Mesodermal cell (in vitro differentiated cells): ENCODE measurements around the gene SMARCAL1.
A peak's percentile ranks its signal among the peaks of the same experiment; 100 is the strongest.
"Not testable (repeated sequence)": the region's sequence is repeated elsewhere in the genome, so short reads cannot be mapped to it uniquely, and the experiment has no call there.

Experiments
- H3K27ac ChIP-seq: 2 replicates; pipeline ENCODE4 v1.7.0; 2013; ENCODE audit warnings: mild to moderate bottlenecking, low read depth, low read length, moderate library complexity; ENCODE audit not compliant: severe bottlenecking
- H3K36me3 ChIP-seq: 2 replicates; pipeline ENCODE4 v1.7.1; 2013; ENCODE audit warnings: mild to moderate bottlenecking, low read length, moderate library complexity; ENCODE audit not compliant: control insufficient read depth, insufficient read depth
- H3K4me1 ChIP-seq: one replicate; pipeline ENCODE4 v1.7.1; 2013; ENCODE audit warnings: mild to moderate bottlenecking, low read length; ENCODE audit not compliant: insufficient read depth, control insufficient read depth, poor library complexity, severe bottlenecking
- H3K4me3 ChIP-seq: 2 replicates; pipeline ENCODE4 v1.7.0; 2013; ENCODE audit warnings: low read length, control low read depth, mild to moderate bottlenecking; ENCODE audit not compliant: insufficient read depth, poor library complexity, severe bottlenecking; ENCODE audit errors: extremely low read depth
- H3K9me3 ChIP-seq: 2 replicates; pipeline ENCODE4 v1.7.1; 2013; ENCODE audit warnings: mild to moderate bottlenecking, low read length, moderate library complexity; ENCODE audit not compliant: control insufficient read depth
- WGBS, 2 experiments: methylation state at CpG; one replicate each; pipeline ENCODE4 v1.1.5; 2013; ENCODE audit warnings: missing lambda C conversion rate in 2 of 2; ENCODE audit not compliant: insufficient coverage in 2 of 2; 5-methylcytosine and 5-hydroxymethylcytosine counted together

SMARCAL1 gene

DNA sequence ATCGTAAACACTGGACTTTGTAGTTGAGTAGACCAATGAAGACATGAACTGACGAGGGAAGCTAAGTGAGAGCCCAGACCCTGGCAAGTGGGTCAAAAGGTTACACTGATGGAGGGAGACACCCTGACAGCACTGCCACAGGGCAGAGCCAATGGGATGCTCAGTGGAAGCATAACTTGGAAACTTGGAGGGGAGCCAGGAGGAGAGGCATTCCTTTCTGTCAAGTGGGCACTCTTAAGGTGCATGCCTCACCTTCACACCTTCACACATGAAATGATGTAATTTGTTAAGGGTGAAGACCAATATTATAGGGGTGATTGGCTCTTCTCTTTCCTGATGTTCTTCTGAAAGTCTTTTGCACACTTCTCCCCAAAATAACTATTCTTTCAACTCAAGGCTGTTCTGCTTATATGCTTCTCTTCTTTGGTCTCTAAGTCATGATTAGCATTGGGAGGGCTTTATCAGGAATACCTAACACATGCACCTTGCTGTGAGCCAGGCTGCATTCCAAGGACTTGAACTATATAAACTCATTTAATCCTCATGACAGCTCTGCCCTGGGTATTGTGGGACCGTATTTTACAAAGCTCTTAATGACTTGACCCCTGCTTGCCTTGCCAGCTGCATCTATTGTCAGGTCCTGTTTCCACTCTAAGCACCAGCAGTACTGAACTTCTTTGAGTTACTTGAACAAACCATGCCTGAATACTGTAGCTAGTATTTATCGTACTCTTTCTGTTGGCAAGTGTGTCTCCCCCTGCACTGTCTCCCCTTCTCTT lies 105.4 kb downstream of the SMARCAL1 start:
- Histone ChIP-seq H3K9me3 (no peaks in the 10 kb centered on the region), H3K36me3 (peaks cover 19% of the 10 kb centered on the region), H3K4me1 (peaks cover 10% of the 10 kb centered on the region), H3K4me3 (no peak overlapping the region), H3K27ac (no peak overlapping the region)
- WGBS, 2 experiments = 78 to 98% methylated on average over 3 to 4 of the region's 4 CpGs

DNA sequence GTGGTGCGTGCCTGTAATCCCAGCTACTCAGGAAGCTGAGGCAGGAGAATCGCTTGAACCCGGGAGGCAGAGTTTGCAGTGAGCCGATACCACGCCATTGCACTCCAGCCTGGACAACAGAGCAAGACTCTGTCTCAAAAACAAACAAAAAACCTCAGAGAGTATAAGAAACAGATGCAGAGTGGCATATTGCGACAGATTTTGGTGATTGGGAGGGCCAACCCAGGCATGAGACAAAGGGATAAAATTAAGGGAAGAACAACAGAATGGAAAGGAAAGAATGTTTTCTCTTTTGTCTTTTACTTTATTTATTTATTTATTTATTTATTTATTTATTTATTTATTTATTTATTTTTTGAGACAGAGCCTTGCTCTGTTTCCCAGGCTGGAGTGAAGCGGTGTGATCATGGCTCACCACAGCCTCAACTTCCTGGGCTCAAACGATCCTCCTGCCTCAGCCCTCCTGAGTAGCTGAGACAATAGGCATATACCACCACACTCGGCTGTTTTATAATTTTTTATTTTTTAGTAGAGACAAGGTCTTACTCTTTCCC lies 106.4 kb downstream of the SMARCAL1 start:
- Histone ChIP-seq H3K4me1 (peaks cover 10% of the 10 kb centered on the region), H3K36me3 (peaks cover 19% of the 10 kb centered on the region)
- not testable (repeated sequence) for H3K9me3 ChIP-seq, H3K4me3 ChIP-seq, H3K27ac ChIP-seq
- WGBS, 2 experiments = 72 to 88% methylated on average over 3 to 5 of the region's 9 CpGs

DNA sequence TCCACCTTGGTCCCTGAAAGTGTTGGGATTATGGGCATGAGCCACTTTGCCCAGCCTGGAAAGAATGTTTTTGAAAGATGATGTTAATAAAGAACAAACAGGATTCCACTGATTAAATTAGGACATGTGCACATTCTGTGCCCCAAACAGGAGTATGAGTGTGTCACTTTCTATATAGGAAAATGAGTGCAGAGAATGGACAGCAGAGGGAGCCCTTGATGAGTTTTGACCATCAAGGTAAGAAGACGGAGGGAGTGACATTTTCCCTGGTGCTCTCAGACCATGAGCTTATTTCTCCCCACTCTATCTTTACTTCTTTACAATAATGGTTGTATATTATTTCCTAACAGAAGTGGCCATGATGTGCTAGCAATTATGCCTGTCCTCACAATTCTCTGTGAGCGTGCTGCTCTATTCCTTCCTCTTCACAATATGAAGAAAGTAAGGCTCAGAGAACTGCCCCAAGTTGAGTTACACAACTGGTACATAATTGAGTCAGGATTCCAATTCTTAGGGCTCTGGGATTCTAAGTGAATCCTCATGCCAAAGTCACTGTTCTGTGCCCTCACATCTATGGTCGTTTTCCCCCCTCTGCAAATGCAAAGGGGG lies 107.0 kb downstream of the SMARCAL1 start:
- H3K27ac ChIP-seq = no peak overlapping the region
- H3K36me3 ChIP-seq = peaks cover 19% of the 10 kb centered on the region
- WGBS, 2 experiments = 100% methylated on average over 1 of the region's 3 CpGs; no CpG with 5 or more reads in 1 of the 2 experiments
- peaks cover 10% of the 10 kb centered on the region for H3K4me1 ChIP-seq
- H3K4me3 ChIP-seq = no peak overlapping the region
- H3K9me3 ChIP-seq = peaks cover 3% of the 10 kb centered on the region

DNA sequence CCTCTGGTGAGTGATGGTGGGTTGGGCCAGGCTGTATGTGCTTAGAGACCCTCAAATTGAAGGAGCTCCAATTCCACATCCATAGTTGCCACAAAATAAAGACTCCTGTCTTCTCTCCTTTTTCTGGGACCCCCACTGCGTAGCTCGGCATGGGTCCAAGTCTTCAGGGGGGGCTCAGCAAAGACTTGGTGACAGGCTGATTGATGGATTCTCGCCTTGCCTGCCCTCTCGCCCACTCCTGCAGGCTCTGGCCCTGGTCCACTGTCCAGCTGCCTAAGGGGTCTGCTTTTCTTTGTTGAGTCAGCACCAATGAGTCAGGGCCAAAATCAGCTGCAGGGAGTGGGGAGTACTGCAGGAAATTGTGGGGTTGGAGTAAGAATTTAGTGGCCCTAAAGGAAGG lies 107.8 kb downstream of the SMARCAL1 start:
- Histone ChIP-seq H3K9me3 (peaks cover 7% of the 10 kb centered on the region), H3K36me3 (peaks cover 19% of the 10 kb centered on the region), H3K27ac (no peak overlapping the region), H3K4me1 (peaks cover 10% of the 10 kb centered on the region), H3K4me3 (no peak overlapping the region)
- WGBS, 2 experiments = 80 to 85% methylated on average over 3 to 4 of the region's 4 CpGs

DNA sequence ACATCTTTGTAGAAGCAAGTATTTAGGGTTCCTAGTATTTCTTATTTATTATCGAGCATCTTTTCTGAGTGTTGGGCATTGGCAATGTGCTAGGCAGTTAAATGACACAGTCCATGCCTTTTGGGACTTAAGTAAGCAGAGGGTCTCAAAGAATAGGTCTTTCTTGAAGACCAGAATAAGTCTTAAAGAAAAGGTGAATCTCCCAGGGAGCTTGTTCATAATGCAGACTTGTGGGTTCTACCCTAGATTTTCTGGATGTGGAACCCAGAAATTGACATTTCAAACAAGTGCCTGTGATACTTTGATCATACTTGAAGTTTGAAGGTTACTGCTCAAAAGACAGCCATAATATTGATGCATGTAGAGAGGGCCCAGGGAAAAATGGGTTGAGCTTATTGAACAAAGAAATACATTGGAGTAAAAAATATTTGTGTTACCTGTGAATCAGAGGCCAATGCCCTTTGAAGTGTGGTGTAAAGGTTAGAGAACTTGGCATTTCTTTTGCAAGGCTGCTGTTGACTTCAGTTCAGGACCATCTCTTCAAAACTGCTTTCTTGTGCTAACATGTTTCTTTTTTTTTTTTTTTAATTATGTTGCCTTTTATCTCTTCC lies 110.7 kb downstream of the SMARCAL1 start:
- 100% methylated on average over 1 of the region's 1 CpG; no CpG with 5 or more reads in 1 of the 2 experiments for WGBS, 2 experiments
- H3K4me1 ChIP-seq = peaks cover 10% of the 10 kb centered on the region
- peaks cover 19% of the 10 kb centered on the region for H3K36me3 ChIP-seq
- no peak overlapping the region for H3K4me3 ChIP-seq
- peaks cover 7% of the 10 kb centered on the region for H3K9me3 ChIP-seq
- no peak overlapping the region for H3K27ac ChIP-seq

DNA sequence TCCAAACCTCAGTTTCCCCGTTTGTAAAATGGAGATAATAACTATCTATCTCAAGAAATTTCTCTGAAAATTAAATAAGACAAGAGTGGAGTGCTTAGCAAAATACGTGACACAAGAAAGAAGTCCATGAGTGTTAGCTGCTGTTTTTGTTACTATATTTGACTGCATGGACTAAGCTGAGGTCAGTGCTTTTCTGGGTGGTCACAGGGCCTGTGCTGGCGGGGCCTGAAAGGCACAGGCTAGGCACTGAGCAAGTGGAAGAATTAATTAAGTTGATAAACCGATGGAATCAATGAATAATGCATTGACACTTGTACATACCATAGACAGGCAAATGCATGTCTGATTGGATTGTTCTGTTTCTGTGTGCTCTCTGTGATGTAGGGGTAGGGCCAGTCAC lies 113.7 kb downstream of the SMARCAL1 start:
- no CpG with 5 or more reads among the region's 4 CpGs for WGBS, 2 experiments
- Histone ChIP-seq H3K4me1 (no peaks in the 10 kb centered on the region), H3K36me3 (peaks cover 10% of the 10 kb centered on the region), H3K9me3 (peaks cover 7% of the 10 kb centered on the region), H3K27ac (no peak overlapping the region), H3K4me3 (no peak overlapping the region)

DNA sequence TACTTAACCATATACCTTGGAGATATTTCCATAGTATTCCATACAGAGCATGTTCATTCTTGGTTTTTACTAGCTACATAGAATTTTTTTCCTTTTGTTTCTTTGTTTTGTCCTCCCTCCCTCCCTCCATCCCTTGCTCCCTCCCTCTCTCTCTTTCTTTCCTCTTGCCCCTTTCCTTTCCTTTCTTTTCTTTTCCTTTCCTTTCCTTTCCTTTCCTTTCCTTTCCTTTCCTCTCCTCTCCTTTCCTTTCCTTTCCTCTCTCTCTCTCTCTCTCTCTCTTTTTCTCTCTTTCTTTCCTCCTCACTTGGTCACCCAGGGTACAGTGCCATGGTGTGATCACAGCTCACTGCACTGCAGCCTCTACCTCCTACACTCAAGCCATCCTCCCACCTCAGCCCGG lies 114.7 kb downstream of the SMARCAL1 start:
- H3K4me3 ChIP-seq = no peak overlapping the region
- 60 to 90% methylated on average over 1 of the region's 1 CpG for WGBS, 2 experiments
- peaks cover 7% of the 10 kb centered on the region for H3K9me3 ChIP-seq
- no peak overlapping the region for H3K27ac ChIP-seq
- peaks cover 5% of the 10 kb centered on the region for H3K36me3 ChIP-seq
- peaks cover 4% of the 10 kb centered on the region for H3K4me1 ChIP-seq

DNA sequence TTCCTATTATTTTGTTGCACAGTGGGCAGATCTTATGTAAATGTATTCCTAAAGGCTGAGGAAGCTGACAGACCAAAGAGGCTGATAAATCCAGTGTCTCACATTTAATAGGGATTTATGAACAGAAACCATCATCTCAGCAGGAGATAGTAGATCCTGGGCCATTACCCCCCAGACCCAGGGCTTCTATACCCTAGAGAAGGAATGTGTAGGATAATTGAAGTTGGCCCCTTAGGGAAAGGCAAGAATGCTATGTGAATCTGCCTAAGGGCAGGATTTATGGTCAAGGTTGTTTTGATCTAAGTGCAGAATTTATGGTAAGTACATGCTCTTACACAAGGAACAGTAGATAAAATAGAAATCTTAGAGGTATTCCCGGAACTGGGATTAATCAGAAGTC lies 115.3 kb downstream of the SMARCAL1 start:
- Histone ChIP-seq H3K27ac (no peak overlapping the region), H3K4me1 (peaks cover 10% of the 10 kb centered on the region), H3K4me3 (no peak overlapping the region), H3K36me3 (no peaks in the 10 kb centered on the region), H3K9me3 (peaks cover 7% of the 10 kb centered on the region)
- WGBS, 2 experiments = no CpG with 5 or more reads among the region's 1 CpG

DNA sequence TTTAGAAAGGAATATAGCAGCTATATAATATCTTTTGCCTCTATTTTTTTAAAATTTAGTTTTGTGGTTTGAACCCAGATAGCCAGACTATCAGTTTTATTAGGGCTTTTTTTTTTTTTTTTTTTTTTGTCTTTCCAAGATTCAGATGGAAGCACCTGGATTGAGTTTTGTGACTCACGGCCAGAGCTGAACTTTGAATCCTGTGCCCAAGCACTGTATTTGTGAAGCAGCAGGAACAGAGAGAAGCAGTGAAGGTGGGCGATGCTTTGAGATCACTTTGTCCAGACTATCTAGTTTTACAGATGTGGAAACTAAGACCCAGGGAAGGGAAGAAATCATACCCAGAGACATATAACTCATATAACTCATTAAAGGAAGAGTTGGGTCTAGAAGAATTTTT lies 120.3 kb downstream of the SMARCAL1 start:
- Histone ChIP-seq H3K4me3 (no peak overlapping the region), H3K36me3 (no peaks in the 10 kb centered on the region), H3K27ac (peak overlapping the region; percentile 47), H3K4me1 (peaks cover 51% of the 10 kb centered on the region), H3K9me3 (no peaks in the 10 kb centered on the region)
- WGBS, 2 experiments = 80 to 100% methylated on average over 1 of the region's 2 CpGs
